ENCODE results near the gene SUSD2. TPM values are rescaled to one million over a fixed set of nuclear protein-coding genes. Genes with fewer than 3 reads are reported as not detected.

The SUSD2 gene
- total and polyA plus RNA-seq, 2 of the 4 experiments (the other 2 are of a cell fraction) = 0.18 to 1.6 TPM

GRCh38 chr22:24233816-24234215 lies 52.5 kb downstream of the SUSD2 start:
- Histone ChIP-seq H3K4me1 (ENCODE audit: control insufficient read depth, insufficient read depth, low read length) (no peaks in the 10 kb centered on the region), H2BK15ac (ENCODE audit: low read depth, low read length) (no peak overlapping the region), H2BK20ac (ENCODE audit: low read depth, low read length) (no peak overlapping the region), H2AFZ (replicated peaks; ENCODE audit: low read length, poor library complexity) (peak overlapping the region; percentile 51), H2BK5ac (ENCODE audit: low read depth, low read length, poor library complexity, severe bottlenecking) (no peak overlapping the region), H3K4me3 (ENCODE audit: insufficient read depth, low read depth, low read length) (no peak overlapping the region), H3K9ac (ENCODE audit: low read depth, low read length) (no peak overlapping the region), H3K36me3 (ENCODE audit: control insufficient read depth, insufficient read depth, low read length) (no peaks in the 10 kb centered on the region; the same call in 1 of the 2 replicates), H3K27ac (ENCODE audit: insufficient read depth, low read length) (no peak overlapping the region), H3K4ac (ENCODE audit: low read depth, low read length) (no peak overlapping the region), H3K4me2 (ENCODE audit: low read depth, low read length) (no peak overlapping the region), H3K27me3 (ENCODE audit: control insufficient read depth, insufficient read depth, low read length) (no peaks in the 10 kb centered on the region), H4K5ac (ENCODE audit: low read depth, low read length) (no peak overlapping the region), H4K91ac (ENCODE audit: insufficient read depth, low read depth, low read length) (no peak overlapping the region), H4K8ac (ENCODE audit: low read depth in 2 of 2, low read length in 2 of 2) (no peak overlapping the region), H2AK9ac (replicated peaks; ENCODE audit: low read depth, low read length, poor library complexity) (peak overlapping the region; percentile 28), H3K56ac (ENCODE audit: extremely low read depth, insufficient read depth, low read length) (no peak overlapping the region), H2AK5ac (ENCODE audit: low read depth, low read length) (no peak overlapping the region; the same call in 1 of the 2 replicates), H3K9me1 (ENCODE audit: insufficient read depth, low read length) (no peaks in the 10 kb centered on the region; the same call in 1 of the 2 replicates), H4K20me1 (ENCODE audit: insufficient read depth, low read length) (no peaks in the 10 kb centered on the region), H3K18ac (ENCODE audit: low read depth, low read length) (no peak overlapping the region), H3K14ac (replicated peaks; ENCODE audit: low read depth, low read length) (no peak overlapping the region), H3K23ac (ENCODE audit: low read depth, low read length) (no peak overlapping the region), H3K79me1 (ENCODE audit: low read depth in 1 of 2, low read length in 2 of 2) (no peaks in the 10 kb centered on the region; a peak in 1 of 4 replicates), H2BK120ac (ENCODE audit: low read depth, low read length) (no peak overlapping the region), H3K9me3 (ENCODE audit: control insufficient read depth, insufficient read depth, low read length) (no peaks in the 10 kb centered on the region)
- ATAC-seq (ENCODE audit: low read depth) (no peak), DNase-seq (no peak)
- no TSS peak for BruUV-seq (replicated peaks)
- in situ Hi-C loops (cut with MboI; ENCODE audit: low sequenced_read_pairs) = no loop called here
- no peak for TF ChIP-seq BHLHE40 (IDR thresholded peaks at IDR 0.05; ENCODE audit: low read depth, low read length)
- TF ChIP-seq CEBPB (IDR thresholded peaks at IDR 0.05; ENCODE audit: low read depth, low read length) = no peak
- TF ChIP-seq ELK1 (IDR thresholded peaks at IDR 0.05; ENCODE audit: borderline replicate concordance, low read depth, low read length) = no peak
- TF ChIP-seq SMC3 (IDR thresholded peaks at IDR 0.05; ENCODE audit: low read depth, low read length) = no peak
- no peak for TF ChIP-seq USF2 (IDR thresholded peaks at IDR 0.05; ENCODE audit: low read depth, low read length)
- TF ChIP-seq MXI1 (IDR thresholded peaks at IDR 0.05; ENCODE audit: borderline replicate concordance, low read depth, low read length) = no peak
- TF ChIP-seq CHD1 (IDR thresholded peaks at IDR 0.05; ENCODE audit: low read depth, low read length) = no peak
- TF ChIP-seq POLR2A (IDR thresholded peaks at IDR 0.05; ENCODE audit: low read depth, low read length) = no peak
- no peak for TF ChIP-seq RFX5 (IDR thresholded peaks at IDR 0.05; ENCODE audit: low read depth, low read length)
- TF ChIP-seq CTCF (conservative IDR thresholded peaks at IDR 0.05; ENCODE audit: low read depth, low read length) = no peak
- TF ChIP-seq RAD21 (IDR thresholded peaks at IDR 0.05; ENCODE audit: low read length) = no peak
- TF ChIP-seq RCOR1 (IDR thresholded peaks at IDR 0.05; ENCODE audit: insufficient replicate concordance, low read length) = no peak
- TF ChIP-seq NFE2L2 (IDR thresholded peaks at IDR 0.05; ENCODE audit: low read depth, low read length) = no peak
- no peak for TF ChIP-seq MAZ (IDR thresholded peaks at IDR 0.05; ENCODE audit: borderline replicate concordance, low read depth, low read length)
- TF ChIP-seq FOS (IDR thresholded peaks at IDR 0.05; ENCODE audit: low read depth, low read length) = no peak
- no peak for TF ChIP-seq MAFK (IDR thresholded peaks at IDR 0.05; ENCODE audit: low read depth, low read length)
- dilution Hi-C loops (cut with HindIII; ENCODE audit: low sequenced_read_pairs, unreplicated experiment) = no loop called here
- intact Hi-C loops (cut with micrococcal nuclease) = no loop called here
- WGBS, 2 experiments (ENCODE audit: extremely low coverage in 2 of 2, insufficient read length in 1 of 2) = 87% methylated on average over 6 of the region's 14 CpGs; no CpG with 5 or more reads in 1 of the 2 experiments
- ChIA-PET POLR2A (ENCODE audit: unreplicated experiment) (no interaction called here), CTCF (no interaction called here)

All from IMR-90 (cell line).